ENCODE results near the gene GPHN. TPM values are rescaled to one million over a fixed set of nuclear protein-coding genes. Genes with fewer than 3 reads are reported as not detected.

GPHN gene
- total and polyA plus RNA-seq, 8 donors, result 15.7 to 98.7 (median 35.7) TPM

DNA sequence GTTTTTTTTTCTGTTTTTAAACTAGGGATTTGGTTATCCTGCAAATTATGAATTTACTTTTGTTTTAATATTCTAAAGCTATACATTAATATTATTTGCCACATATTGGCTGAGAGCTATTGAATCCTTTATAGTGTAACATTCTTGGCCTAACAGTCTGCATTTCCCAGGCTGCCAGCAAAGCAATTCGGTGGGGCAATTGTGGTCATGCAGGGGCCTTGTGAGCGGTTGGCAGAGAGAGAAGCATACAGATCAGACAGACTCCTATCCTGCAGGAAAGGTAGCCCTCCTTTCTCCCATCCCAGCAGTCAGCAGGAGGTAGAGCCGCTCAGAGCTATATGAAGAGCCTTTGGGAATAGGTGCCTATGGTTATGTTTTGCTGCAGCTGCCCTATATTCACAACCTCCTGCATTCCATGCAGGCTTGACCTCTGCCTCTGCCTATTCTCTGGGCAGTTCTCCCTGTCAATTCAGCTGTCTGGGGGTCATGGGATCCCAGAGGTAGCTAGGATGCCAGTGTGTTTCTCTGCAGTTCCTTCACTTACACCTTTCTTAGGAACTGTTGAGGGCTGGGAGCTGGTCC, 144.7 kb downstream of the GPHN start:
- intact Hi-C loops (cut with DNase I; ENCODE audit: low total_unique reads), result no loop called here
- Histone ChIP-seq H3K36me3 (no peaks in the 10 kb centered on the region), H3K27me3 (no peaks in the 10 kb centered on the region), H3K4me1 (peaks cover 0 to 15% (median 10%) of the 10 kb centered on the region in 4 donors), H3K9me3 (peaks cover 7 to 14% (median 10%) of the 10 kb centered on the region in 4 donors), H3K27ac (no peak overlapping the region), H3K4me3 (no peak overlapping the region)
- 71 to 91% (median 90%) methylated on average over 3 of the region's 3 CpGs for WGBS, 5 donors
- TF ChIP-seq POLR2AphosphoS5 (IDR thresholded peaks at IDR 0.05) (no peak), POLR2A (IDR thresholded peaks at IDR 0.05) (no peak), EP300 (IDR thresholded peaks at IDR 0.05) (no peak)
- TF ChIP-seq, protein P1, sequence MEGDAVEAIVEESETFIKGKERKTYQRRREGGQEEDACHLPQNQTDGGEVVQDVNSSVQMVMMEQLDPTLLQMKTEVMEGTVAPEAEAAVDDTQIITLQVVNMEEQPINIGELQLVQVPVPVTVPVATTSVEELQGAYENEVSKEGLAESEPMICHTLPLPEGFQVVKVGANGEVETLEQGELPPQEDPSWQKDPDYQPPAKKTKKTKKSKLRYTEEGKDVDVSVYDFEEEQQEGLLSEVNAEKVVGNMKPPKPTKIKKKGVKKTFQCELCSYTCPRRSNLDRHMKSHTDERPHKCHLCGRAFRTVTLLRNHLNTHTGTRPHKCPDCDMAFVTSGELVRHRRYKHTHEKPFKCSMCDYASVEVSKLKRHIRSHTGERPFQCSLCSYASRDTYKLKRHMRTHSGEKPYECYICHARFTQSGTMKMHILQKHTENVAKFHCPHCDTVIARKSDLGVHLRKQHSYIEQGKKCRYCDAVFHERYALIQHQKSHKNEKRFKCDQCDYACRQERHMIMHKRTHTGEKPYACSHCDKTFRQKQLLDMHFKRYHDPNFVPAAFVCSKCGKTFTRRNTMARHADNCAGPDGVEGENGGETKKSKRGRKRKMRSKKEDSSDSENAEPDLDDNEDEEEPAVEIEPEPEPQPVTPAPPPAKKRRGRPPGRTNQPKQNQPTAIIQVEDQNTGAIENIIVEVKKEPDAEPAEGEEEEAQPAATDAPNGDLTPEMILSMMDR (IDR thresholded peaks at IDR 0.05), result no peak
- no peak for DNase-seq

DNA sequence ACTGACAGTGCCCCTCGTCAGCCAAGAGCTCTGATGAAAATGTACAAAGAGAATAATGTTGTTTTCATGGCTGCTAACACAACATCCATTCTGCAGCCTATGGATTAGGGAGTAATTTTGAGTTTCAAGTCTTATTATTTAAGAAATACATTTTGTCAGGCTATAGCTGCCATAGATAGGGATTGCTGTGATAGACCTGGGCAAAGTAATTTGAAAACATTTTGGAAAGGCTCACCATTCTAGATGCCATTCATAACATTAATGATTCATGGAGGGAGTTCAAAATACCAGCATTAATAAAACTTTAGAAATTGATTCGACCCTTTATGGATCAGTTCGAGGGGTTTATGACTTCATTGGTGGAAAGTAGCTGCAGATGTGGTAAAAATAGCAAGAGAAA, 149.8 kb downstream of the GPHN start:
- no peaks in the 10 kb centered on the region for H3K27me3 ChIP-seq
- peaks cover 11 to 23% (median 19%) of the 10 kb centered on the region in 4 donors for H3K9me3 ChIP-seq
- no peak overlapping the region for H3K27ac ChIP-seq
- TF ChIP-seq EP300 (IDR thresholded peaks at IDR 0.05) (no peak), POLR2AphosphoS5 (IDR thresholded peaks at IDR 0.05) (no peak), POLR2A (IDR thresholded peaks at IDR 0.05) (no peak)
- TF ChIP-seq, protein P1 (IDR thresholded peaks at IDR 0.05), result no peak
- peaks cover 0 to under 1% (median 0%) of the 10 kb centered on the region in 4 donors for H3K4me1 ChIP-seq
- H3K36me3 ChIP-seq, result no peaks in the 10 kb centered on the region
- DNase-seq, result no peak
- intact Hi-C loops (cut with DNase I; ENCODE audit: low total_unique reads), result no loop called here
- no peak overlapping the region for H3K4me3 ChIP-seq
- WGBS, 5 donors, result 74 to 95% (median 90%) methylated on average over 3 of the region's 3 CpGs

DNA sequence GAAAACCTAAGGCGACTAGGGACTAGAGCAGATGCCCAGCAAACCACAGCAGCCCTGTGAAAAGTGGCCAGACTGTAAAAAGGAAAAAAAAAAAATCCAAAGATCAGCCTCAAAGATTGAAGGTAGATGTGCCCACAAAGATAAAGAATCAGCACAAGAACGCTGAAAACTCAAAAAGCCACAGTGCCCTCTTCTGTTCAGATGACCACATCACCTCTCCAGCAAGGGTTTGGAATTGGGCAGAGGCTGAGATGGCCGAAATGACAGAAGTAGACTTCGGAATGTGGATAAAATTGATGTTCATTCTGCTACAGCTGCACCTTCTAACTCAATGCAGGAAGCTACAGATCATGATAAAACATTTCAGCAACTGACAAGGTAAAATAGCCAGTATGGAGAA, 154.4 kb downstream of the GPHN start:
- no peak for DNase-seq
- H3K9me3 ChIP-seq, result peaks cover 6 to 15% (median 10%) of the 10 kb centered on the region in 4 donors
- no peaks in the 10 kb centered on the region for H3K36me3 ChIP-seq
- H3K4me1 ChIP-seq, result no peaks in the 10 kb centered on the region
- no peaks in the 10 kb centered on the region for H3K27me3 ChIP-seq
- 71 to 82% (median 79%) methylated on average over 4 of the region's 4 CpGs for WGBS, 5 donors
- H3K27ac ChIP-seq, result no peak overlapping the region
- H3K4me3 ChIP-seq, result no peak overlapping the region
- TF ChIP-seq, protein P1 (IDR thresholded peaks at IDR 0.05), result peak in 2 of 7 experiments; percentile 20 to 47
- no peak for TF ChIP-seq POLR2A (IDR thresholded peaks at IDR 0.05)
- intact Hi-C loops (cut with DNase I; ENCODE audit: low total_unique reads), result no loop called here

DNA sequence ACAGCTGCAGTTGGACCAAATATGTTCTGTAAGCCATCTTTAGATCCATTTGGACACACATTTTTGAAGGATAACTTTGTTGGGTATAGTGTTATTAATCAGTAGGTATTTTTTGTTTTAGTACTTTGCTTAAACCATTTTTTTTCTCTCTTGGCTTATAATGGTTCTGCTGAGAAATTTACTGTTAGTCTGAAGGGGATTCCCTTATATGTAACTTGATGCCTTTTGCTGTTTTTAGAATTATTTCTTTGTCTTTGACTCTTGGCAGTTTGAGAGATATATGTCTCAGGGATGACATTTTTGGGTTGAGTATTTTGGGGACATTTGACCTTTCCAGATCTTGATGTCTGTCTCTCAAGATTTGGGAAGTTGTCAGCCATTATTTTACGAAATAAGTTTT, 169.8 kb downstream of the GPHN start:
- 91 to 100% (median 96%) methylated on average over 1 of the region's 1 CpG for WGBS, 5 donors
- no peaks in the 10 kb centered on the region for H3K36me3 ChIP-seq
- no peak overlapping the region for H3K27ac ChIP-seq
- no peak overlapping the region for H3K4me3 ChIP-seq
- TF ChIP-seq EP300 (IDR thresholded peaks at IDR 0.05), result no peak
- TF ChIP-seq, protein P1 (IDR thresholded peaks at IDR 0.05), result no peak
- no peaks in the 10 kb centered on the region for H3K4me1 ChIP-seq
- no peak for DNase-seq
- intact Hi-C loops (cut with DNase I; ENCODE audit: low total_unique reads), result no loop called here
- peaks cover 3 to 39% (median 24%) of the 10 kb centered on the region in 4 donors for H3K9me3 ChIP-seq
- no peaks in the 10 kb centered on the region for H3K27me3 ChIP-seq
